Measurements from ENCODE around the gene CXCR6.

CXCR6 gene

DNA sequence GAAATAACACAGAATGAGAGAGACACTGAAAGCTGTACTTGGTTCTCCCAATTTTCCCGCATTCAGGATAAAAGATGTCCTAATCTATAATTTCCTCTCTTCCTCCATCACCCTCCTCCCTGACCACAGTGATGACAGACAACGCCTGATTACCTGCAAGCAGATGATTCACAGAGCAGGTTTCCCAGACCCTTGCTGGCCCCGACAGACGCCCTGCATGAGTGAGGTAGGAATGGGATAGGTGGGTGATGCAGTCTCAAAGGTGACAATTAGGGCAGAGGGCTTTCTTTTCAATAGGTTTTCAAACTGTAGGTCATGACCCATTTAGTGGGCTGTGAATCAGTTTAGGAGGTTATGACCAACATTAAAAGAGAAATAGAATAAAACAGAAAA, 5.2 kb upstream of the CXCR6 start:
- TF ChIP-seq, protein P1, sequence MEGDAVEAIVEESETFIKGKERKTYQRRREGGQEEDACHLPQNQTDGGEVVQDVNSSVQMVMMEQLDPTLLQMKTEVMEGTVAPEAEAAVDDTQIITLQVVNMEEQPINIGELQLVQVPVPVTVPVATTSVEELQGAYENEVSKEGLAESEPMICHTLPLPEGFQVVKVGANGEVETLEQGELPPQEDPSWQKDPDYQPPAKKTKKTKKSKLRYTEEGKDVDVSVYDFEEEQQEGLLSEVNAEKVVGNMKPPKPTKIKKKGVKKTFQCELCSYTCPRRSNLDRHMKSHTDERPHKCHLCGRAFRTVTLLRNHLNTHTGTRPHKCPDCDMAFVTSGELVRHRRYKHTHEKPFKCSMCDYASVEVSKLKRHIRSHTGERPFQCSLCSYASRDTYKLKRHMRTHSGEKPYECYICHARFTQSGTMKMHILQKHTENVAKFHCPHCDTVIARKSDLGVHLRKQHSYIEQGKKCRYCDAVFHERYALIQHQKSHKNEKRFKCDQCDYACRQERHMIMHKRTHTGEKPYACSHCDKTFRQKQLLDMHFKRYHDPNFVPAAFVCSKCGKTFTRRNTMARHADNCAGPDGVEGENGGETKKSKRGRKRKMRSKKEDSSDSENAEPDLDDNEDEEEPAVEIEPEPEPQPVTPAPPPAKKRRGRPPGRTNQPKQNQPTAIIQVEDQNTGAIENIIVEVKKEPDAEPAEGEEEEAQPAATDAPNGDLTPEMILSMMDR (conservative IDR thresholded peaks at IDR 0.05): no peak
- peak overlapping the region; percentile 8; the same call in 1 of the 2 replicates for H3K27ac ChIP-seq

DNA sequence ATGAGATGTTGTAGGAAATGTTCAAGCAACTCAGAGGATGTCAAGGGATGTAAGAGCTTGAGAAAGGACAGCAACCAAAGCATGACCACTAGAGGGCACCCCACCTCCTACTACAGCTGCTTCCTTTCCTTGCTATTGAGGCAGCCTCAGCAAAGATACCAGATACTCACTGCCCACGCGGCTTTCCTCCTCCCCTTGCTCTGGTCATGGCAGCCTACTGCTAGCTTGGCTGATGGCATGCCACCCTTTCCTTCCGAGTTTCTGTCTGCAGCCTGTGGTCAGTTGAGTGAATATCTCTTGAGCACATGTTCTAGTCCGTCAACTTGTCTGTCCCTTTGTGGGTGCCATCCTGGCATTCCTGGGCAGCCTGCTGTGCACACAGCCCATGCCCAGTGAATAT, 4.4 kb upstream of the CXCR6 start:
- TF ChIP-seq, protein P1 (conservative IDR thresholded peaks at IDR 0.05): peak; percentile 95
- H3K27ac ChIP-seq: peak overlapping the region; percentile 93

DNA sequence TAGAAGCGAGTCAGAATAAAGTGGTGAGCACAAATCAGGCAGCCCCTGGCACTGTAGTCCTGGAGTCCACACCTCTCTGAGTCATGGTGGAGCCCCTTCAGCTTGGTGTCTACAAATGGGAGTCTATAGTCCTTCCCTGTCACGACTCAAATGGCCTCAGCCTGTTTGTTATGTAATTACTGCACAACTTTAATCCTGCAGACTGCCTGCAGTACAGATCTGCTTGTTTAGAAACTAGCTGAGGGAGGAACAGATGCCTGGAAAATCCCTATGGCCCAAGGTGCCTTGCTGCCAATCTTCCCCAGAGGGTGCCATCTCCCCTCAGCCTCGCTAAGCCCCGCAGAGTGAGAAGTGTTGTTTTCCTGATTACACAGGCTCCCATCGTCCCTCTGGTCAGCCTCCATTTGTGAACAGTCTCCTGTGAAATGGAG, 3.9 kb upstream of the CXCR6 start:
- peak overlapping the region; percentile 93 for H3K27ac ChIP-seq
- TF ChIP-seq, protein P1 (conservative IDR thresholded peaks at IDR 0.05): no peak

DNA sequence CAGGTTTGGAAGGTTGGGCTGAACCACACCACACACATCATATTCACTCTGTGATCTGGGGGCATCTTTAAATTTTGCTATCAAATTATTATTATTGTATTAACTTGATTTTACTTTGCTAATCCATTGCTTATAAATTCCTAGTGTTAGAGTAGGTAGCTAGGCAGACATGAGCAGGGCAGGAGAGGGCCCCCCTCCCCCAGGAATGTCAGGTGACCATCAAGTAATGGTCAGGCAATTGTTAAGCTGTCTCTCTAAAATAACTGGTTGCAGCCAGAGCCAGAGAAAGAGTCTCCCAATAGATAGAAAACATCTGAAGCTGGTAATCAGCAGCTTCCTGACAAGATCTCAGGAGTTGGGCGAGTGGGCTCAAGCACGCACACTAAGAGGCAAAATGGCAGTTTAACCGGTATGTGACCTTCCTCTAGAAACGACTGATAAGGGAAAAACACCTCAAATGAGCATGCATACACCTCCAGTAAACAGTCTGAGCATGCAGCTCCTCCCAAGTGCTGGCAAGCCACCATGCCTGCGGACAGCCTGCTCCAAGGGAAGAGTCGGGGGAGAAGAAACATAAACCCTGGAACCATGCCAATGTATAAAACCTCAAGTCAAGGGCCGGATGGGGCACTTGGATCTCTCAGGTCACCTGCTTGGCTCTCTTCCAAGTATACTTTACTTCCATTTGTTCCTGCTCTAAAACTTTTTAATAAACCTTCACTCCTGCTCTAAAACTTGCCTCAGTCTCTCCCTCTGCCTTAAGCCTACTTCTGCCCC, 3.1 kb upstream of the CXCR6 start:
- TF ChIP-seq, protein P1 (conservative IDR thresholded peaks at IDR 0.05): no peak
- H3K27ac ChIP-seq: peak overlapping the region; percentile 93

DNA sequence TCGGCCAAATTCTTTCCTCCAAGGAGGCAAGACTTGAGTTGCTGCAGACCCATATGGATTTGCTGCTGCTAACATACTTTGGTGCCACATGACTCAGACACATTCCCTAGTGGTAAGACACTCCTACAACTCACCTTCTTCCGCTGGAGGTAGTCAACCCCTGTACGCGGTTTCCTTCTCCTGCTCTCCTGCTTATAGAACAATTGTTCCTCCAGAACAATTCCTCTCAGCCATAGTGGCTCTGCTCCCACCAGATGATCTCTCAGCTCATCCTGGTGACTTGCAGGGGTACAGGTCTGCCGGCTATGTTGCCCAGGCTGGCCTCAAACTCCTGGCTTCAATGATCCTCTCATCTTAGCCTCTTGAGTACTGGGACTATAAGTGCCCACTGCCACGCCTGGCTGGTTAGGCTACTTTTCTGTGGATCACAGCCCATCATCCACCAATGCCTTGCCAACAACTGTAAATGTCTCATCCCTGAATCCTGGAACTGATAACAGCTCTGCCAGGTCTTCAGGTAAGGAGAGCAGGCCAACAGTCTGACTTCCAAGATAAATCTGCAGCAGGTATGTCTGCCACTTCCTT, 2.4 kb upstream of the CXCR6 start:
- peak overlapping the region; percentile 93 for H3K27ac ChIP-seq

DNA sequence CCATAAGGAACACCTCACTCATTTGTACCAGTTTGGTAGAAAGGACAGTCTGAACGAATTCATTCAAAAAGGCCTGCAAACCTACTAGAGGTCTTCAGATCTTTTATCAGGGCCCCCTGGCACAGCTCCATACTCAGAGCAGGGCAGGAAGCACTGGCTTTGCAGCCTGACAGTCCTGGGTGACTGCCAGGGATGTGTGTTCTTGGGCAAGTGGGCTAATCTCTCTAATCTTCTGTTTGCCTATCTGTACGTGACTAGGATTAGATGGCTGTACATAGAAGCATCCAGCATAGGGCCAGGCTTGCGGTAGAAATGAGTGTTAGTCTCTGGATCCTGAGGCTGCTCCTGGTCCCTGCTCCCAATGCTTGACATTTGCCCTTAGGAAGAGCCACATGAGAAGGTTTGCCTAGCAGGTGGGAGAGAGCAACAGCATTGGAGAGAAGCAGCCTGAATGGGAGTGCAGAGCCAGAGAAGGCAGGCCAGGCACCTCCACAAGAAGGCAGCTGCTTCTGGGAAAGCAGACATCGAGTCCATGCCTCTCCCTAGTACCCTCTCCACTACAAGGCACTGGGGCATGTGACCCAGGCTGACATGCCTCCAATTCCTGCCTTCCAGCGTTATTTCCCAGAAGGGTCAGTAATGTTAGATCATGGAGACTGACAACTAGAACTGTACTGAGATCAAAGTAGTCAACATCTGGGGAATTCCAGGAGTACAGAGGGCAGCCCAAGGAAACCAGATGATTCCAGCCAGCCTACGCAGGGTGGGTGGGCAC, 1.0 kb upstream of the CXCR6 start:
- TF ChIP-seq, protein P1 (conservative IDR thresholded peaks at IDR 0.05): no peak
- peak overlapping the region; percentile 93 for H3K27ac ChIP-seq

More for the DNA sequence above, 2.4 kb upstream of the CXCR6 start:
- TF ChIP-seq, protein P1 (conservative IDR thresholded peaks at IDR 0.05): no peak

Data from VCaP (cell line).